Esophagus (tissue), 2 donors: ENCODE results near the gene CCL15. TPM values are rescaled to one million over a fixed set of nuclear protein-coding genes. Genes with fewer than 3 reads are reported as not detected.

Experiments
- H3K27ac ChIP-seq, 2 donors: one replicate each; pipeline ENCODE4 v1.5.1; 2013; ENCODE audit warnings: low read depth in 2 of 2, mild to moderate bottlenecking in 2 of 2, inconsistent platforms in 1 of 2, low read length in 1 of 2, moderate library complexity in 1 of 2
- H3K27me3 ChIP-seq, 2 donors: one replicate each; pipeline ENCODE4 v1.6.1; 2013; ENCODE audit warnings: low read length in 2 of 2, control low read depth in 1 of 2, mild to moderate bottlenecking in 1 of 2; ENCODE audit not compliant: insufficient read depth in 2 of 2, control insufficient read depth in 1 of 2
- H3K36me3 ChIP-seq, 2 donors: one replicate each; pipeline ENCODE4 v1.6.1; 2013; ENCODE audit warnings: low read length in 1 of 2; ENCODE audit not compliant: control insufficient read depth in 2 of 2, insufficient read depth in 2 of 2
- H3K4me1 ChIP-seq, 2 donors: one replicate each; pipeline ENCODE4 v1.6.1; 2013; ENCODE audit warnings: low read length in 1 of 2; ENCODE audit not compliant: control insufficient read depth in 2 of 2, insufficient read depth in 2 of 2
- H3K4me3 ChIP-seq, 2 donors: one replicate each; pipeline ENCODE4 v1.5.1; 2013; ENCODE audit warnings: low read length in 2 of 2, mild to moderate bottlenecking in 2 of 2, low read depth in 1 of 2, moderate library complexity in 1 of 2
- H3K9me3 ChIP-seq, 2 donors: one replicate each; pipeline ENCODE4 v1.6.1; 2013; ENCODE audit warnings: mild to moderate bottlenecking in 2 of 2, low read depth in 1 of 2, low read length in 1 of 2, moderate library complexity in 1 of 2; ENCODE audit not compliant: control insufficient read depth in 2 of 2, insufficient read depth in 1 of 2
- WGBS, 2 donors: extraction: QIAGEN DNeasy Blood & Tissue Kit; methylation state at CpG; one replicate each; pipeline ENCODE4 v1.1.7; 2013; 5-methylcytosine and 5-hydroxymethylcytosine counted together
- polyA plus RNA-seq, 2 donors: library from polyadenylated mRNA; stranded (reverse); fragments of 200-250 nt; gene quantifications; one replicate each; pipeline ENCODE4 v1.2.3, GENCODE V29; 2013
- donor health status: healthy with polysubstance abuse.
- donor health status: Bipolar disorder and iron deficiency.

The CCL15 gene
- polyA plus RNA-seq, 2 donors, result 0.06 TPM; not detected in 1

GRCh38 chr17:35977509-35977908 is 23.8 kb downstream of the CCL15 start:
- WGBS, 2 donors, result 90 to 93% methylated on average over 7 of the region's 7 CpGs
- Histone ChIP-seq H3K4me3 (no peak overlapping the region), H3K9me3 (no peaks in the 10 kb centered on the region), H3K27me3 (no peaks in the 10 kb centered on the region), H3K4me1 (no peaks in the 10 kb centered on the region), H3K36me3 (no peaks in the 10 kb centered on the region), H3K27ac (no peak overlapping the region)

DNA sequence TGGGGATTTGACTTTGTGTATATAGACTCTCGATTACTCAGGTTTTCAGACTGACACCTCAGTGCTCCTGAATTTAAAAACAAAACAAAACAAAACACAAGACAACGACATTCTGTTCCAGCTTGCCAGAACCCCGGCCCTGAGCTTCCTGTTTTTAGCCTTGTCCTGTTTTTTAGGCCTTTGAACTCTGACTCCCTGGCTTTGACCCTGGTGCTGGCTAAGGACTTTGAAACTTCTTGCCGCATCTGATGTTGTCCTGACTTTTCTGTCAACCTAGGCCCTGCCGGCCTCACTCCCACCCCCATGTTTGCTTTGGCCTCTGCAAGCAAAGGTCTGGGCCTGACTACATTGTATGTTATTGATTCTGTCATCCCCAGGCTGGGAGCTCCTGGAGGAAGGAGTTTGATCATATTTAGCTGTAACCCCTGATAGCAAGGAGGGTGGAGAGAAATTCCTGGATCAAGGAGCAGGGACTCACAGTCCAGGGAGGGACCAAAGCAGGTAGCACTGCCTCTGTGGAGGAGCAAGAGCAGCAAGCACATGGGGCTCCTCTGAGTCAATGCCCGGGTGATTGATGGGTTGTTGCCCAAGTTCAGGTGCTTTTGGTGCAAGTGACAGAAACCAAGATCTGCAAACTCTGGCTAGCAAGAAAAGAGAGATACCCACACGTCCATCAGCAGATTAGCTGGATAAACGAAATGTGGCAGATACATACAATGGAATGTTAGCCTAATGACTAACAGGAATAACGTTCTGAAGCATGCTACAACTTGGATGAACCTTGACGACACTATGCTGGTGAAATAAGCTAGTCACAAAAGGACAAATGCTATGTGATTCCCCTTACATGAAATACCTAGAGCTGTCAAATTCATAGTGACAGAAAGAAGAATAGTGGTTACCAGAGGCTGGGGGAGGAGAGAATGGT is 27.8 kb downstream of the CCL15 start:
- 35 to 46% methylated on average over 10 of the region's 10 CpGs for WGBS, 2 donors
- Histone ChIP-seq H3K36me3 (no peaks in the 10 kb centered on the region), H3K27ac (no peak overlapping the region), H3K27me3 (no peaks in the 10 kb centered on the region), H3K9me3 (no peaks in the 10 kb centered on the region), H3K4me3 (no peak overlapping the region), H3K4me1 (no peaks in the 10 kb centered on the region)

GRCh38 chr17:35972945-35973332 is 28.4 kb downstream of the CCL15 start:
- no peaks in the 10 kb centered on the region for H3K9me3 ChIP-seq
- H3K36me3 ChIP-seq, result no peaks in the 10 kb centered on the region
- H3K27me3 ChIP-seq, result no peaks in the 10 kb centered on the region
- H3K27ac ChIP-seq, result no peak overlapping the region
- WGBS, 2 donors, result 69 to 83% methylated on average over 4 of the region's 4 CpGs
- no peaks in the 10 kb centered on the region for H3K4me1 ChIP-seq
- no peak overlapping the region for H3K4me3 ChIP-seq

DNA sequence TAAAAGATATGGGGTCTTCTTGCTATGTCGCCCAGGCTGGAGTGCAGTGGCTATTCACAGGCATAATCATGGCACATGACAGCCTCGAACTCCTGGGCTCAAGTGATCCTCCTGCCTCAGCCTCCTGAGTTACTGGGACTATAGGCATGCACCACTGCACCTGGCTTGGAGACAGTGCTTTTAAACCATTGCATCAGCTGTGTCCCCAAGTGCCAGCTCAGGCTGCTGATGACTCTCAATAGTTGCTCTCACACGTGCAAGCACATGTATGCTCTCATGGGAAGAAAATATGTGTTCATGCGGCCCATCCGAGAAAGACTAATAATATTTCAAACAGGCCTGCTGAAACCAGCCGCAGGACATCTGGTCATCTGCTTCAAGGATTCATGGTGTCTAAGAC is 28.8 kb downstream of the CCL15 start:
- no peak overlapping the region for H3K27ac ChIP-seq
- no peak overlapping the region for H3K4me3 ChIP-seq
- no peaks in the 10 kb centered on the region for H3K27me3 ChIP-seq
- H3K4me1 ChIP-seq, result no peaks in the 10 kb centered on the region
- WGBS, 2 donors, result 77 to 90% methylated on average over 6 of the region's 6 CpGs
- no peaks in the 10 kb centered on the region for H3K9me3 ChIP-seq
- H3K36me3 ChIP-seq, result no peaks in the 10 kb centered on the region

- Histone ChIP-seq H3K27me3 (no peaks in the 10 kb centered on the region), H3K4me1 (no peaks in the 10 kb centered on the region), H3K36me3 (no peaks in the 10 kb centered on the region), H3K9me3 (no peaks in the 10 kb centered on the region), H3K4me3 (no peak overlapping the region), H3K27ac (no peak overlapping the region)
- 83 to 96% methylated on average over 1 of the region's 1 CpG for WGBS, 2 donors
These were observed 29.3 kb downstream of the CCL15 start for GRCh38 chr17:35972066-35972465.

DNA sequence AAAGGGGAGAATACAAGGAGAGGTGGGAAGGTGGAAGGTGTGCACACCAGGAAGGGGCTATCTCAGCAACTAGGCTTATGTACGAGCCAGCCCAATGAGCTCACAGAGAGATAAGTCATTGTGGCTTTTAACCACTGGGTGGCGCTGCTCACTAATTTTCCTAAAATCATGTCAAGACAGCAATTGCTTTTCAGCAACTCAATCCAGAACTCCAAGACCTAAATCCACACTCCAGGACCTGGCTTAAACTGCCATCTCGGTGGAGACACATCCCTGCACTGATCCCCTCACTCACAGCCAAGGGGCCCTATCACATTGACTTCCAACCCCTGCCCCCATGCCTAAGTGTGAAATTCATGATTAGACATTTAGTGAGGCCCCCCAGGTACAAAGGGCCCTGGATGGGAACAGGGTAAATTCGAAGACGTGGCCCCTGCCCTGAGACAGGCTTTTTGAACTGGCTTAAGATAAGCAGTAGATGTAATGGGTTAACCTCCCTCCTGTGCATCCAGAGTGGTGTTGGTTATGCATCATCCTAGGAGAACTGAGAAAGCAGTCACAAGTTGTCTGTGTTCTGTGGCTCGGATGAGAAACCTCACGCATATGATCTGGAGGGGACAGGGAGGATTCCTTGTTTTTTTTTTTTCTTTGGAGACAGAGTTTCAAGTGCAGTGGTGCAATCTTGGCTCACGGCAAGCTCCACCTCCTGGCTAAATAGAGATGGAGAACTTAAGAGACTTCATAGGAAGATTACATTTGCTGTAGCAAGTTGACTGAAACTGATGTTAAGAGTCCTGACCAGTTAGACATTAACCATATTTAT is 31.6 kb downstream of the CCL15 start:
- Histone ChIP-seq H3K27me3 (no peaks in the 10 kb centered on the region), H3K36me3 (no peaks in the 10 kb centered on the region), H3K4me3 (no peak overlapping the region), H3K9me3 (no peaks in the 10 kb centered on the region), H3K4me1 (no peaks in the 10 kb centered on the region), H3K27ac (no peak overlapping the region)
- 34 to 38% methylated on average over 8 of the region's 8 CpGs for WGBS, 2 donors

GRCh38 chr17:35968520-35969054 is 32.8 kb downstream of the CCL15 start:
- Histone ChIP-seq H3K9me3 (no peaks in the 10 kb centered on the region), H3K4me1 (no peaks in the 10 kb centered on the region), H3K27me3 (no peaks in the 10 kb centered on the region), H3K27ac (no peak overlapping the region), H3K36me3 (no peaks in the 10 kb centered on the region), H3K4me3 (no peak overlapping the region)
- WGBS, 2 donors, result 77 to 85% methylated on average over 10 of the region's 10 CpGs

DNA sequence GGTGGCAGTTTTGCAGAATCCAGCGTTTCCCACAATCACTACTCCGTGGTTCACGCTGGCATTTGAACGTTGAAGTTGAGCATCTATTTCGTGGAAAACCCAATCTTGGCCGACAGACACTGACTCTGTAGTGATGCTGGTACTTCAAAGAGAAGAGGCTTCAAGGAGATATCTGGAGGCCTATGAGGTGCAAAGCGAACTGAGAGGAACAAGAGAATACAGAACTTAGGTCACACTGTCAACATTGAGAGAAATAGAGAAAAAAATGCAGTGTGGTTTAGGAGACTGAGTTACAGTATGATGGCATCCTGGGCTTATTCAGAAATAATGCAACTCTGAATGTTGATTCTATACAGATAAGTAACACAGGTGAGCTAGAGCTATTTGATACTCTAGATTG is 36.1 kb downstream of the CCL15 start:
- H3K4me1 ChIP-seq, result no peaks in the 10 kb centered on the region
- 89% methylated on average over 7 of the region's 7 CpGs for WGBS, 2 donors
- H3K4me3 ChIP-seq, result no peak overlapping the region
- no peaks in the 10 kb centered on the region for H3K9me3 ChIP-seq
- no peak overlapping the region for H3K27ac ChIP-seq
- no peaks in the 10 kb centered on the region for H3K36me3 ChIP-seq
- H3K27me3 ChIP-seq, result no peaks in the 10 kb centered on the region

- Histone ChIP-seq H3K27ac (no peak overlapping the region), H3K4me3 (no peak overlapping the region), H3K36me3 (no peaks in the 10 kb centered on the region), H3K27me3 (no peaks in the 10 kb centered on the region), H3K9me3 (no peaks in the 10 kb centered on the region), H3K4me1 (no peaks in the 10 kb centered on the region)
- 71 to 80% methylated on average over 6 of the region's 6 CpGs for WGBS, 2 donors
These were observed 37.7 kb downstream of the CCL15 start for GRCh38 chr17:35963663-35964062.
